GM12874 (cell line): Measurements from ENCODE around the gene P3H2.

Source experiments
- TF ChIP-seq, protein P1 (sequence below): IDR thresholded peaks from 2 replicates; pipeline ENCODE4 v1.5.1; 2011; ENCODE audit warnings: low read depth, mild to moderate bottlenecking, control low read depth, low read length, moderate library complexity; ENCODE audit not compliant: insufficient read depth

P3H2 gene

DNA sequence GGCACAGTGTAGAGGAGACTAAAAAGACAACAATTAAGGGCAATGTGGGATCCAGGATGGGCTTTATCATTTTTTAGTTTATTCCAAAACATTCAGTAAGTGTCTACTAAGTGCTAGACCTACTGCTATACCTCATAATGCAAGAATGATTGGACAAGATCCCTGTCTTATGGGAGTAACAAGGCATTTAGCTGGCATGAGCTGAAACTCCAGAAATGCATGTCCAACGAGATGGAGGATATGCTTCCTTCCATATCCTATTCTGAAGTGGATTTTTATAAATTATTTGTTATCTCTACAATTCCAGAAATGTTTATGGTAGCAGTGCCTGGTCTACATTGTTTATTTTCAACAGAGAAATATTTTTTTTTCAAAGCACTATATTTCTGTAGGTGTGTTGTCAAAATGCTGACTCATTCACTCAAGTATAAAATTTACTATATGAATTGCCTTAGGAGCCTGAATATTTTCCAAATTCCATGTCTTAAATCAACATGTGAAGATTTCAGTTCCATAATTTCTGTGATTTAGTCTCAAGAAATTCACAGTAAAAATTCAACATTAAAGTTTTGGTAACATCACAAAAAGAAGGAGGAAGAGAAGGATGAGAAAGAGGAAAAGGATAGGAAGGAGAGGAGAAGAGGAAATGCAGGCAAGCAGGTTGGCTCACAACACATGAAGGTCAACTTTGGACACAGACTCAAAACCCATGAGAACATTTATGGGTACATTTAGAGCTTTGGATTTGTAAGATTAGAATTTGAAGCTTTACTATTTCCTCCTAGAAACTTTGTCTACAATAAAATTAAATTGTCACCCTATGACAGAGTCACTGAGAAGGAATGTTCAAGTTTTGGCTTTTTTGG is 88.6 kb downstream of the P3H2 start:
- TF ChIP-seq, protein P1, sequence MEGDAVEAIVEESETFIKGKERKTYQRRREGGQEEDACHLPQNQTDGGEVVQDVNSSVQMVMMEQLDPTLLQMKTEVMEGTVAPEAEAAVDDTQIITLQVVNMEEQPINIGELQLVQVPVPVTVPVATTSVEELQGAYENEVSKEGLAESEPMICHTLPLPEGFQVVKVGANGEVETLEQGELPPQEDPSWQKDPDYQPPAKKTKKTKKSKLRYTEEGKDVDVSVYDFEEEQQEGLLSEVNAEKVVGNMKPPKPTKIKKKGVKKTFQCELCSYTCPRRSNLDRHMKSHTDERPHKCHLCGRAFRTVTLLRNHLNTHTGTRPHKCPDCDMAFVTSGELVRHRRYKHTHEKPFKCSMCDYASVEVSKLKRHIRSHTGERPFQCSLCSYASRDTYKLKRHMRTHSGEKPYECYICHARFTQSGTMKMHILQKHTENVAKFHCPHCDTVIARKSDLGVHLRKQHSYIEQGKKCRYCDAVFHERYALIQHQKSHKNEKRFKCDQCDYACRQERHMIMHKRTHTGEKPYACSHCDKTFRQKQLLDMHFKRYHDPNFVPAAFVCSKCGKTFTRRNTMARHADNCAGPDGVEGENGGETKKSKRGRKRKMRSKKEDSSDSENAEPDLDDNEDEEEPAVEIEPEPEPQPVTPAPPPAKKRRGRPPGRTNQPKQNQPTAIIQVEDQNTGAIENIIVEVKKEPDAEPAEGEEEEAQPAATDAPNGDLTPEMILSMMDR = no peak

DNA sequence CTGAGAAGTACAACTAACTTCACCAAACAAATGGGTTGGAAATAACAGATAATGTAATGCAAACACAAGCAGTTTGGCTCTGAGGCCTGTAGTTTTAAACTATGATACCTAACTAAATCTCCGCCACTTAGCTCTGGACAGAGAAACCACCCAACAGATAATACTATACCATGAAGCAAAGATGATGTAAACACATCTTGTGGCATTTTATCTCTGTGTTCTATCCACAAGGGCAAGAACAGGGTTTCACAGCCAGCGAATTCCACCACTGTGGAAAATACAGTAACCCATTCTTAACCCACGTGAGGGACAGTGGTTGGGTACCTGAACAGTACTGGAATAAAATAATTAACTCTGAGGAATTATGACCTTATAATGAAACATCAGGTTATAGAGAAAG is 93.6 kb downstream of the P3H2 start:
- TF ChIP-seq, protein P1 = no peak

DNA sequence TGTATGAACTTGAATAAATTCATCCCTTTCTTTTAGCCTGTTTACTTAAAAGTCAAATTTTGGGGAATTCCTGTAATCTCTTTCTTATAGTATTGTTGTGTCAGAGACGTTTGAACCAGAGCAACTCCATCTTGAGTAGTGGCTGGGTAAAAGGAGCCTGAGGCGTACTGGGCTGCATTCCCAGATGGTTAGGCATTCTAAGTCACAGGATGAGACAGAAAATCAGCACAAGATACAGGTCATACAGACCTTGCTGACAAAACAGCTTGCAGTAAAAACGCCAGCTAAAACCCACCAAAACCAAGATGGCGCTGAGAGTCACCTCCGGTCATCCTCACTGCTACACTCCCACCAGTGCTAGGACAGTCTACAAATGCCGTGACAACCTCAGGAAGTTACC is 94.5 kb downstream of the P3H2 start:
- TF ChIP-seq, protein P1 = no peak

DNA sequence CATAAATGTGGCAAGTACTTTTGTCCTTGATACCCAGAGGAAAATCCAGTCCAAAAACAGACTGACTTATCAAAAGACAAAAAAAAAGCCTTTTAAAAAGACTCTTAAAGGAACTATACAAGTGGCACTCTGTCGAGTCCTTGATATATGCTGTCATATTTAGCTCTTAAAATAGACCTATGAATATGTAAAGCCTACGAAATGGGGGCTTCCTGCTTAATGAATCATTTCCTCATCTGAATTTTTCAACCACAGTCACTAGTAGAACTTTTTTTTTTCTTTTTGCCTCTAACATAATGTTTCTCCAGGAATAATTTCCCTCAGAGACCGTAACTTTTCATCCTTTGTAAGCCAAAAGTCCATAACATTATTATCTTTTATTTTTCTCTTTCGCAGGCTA is 95.8 kb downstream of the P3H2 start:
- TF ChIP-seq, protein P1 = no peak

DNA sequence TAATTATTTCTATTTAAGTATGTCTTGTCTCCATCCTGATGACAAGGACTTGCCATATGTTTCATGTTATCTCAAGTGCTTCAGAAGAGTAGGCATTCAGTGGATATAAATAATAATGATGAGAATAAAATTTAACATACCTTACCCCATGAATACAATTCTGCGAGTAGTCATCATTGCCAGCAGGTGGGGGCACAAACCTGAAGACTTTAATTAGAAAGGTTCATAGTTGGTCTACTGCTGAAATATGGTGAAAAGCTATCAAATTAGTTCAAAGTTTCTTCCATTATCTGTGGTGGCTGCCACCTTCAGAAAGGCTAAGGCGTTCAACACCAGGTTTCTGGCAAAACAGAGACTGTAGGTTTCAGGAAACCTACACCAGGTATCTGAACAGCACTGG is 100.9 kb downstream of the P3H2 start:
- TF ChIP-seq, protein P1 = no peak

DNA sequence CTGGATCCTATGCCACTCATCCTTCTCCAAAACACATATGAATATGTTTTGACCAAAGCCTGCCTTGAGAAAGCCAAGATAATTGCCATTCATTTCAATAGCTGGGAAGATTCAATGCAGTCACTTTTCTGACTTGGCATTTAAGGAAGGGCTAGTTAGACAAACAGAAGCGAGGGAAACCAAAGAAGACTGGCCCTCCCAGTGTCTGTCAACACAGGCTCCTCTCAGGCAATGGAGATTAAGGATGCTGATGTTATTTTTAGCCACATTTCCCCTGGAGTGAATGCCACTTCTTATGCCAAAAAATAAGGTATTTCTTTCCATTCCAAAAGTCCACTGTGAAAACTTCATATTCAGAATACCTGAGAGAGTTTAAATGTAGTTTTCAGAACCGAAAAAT is 101.7 kb downstream of the P3H2 start:
- TF ChIP-seq, protein P1 = no peak

DNA sequence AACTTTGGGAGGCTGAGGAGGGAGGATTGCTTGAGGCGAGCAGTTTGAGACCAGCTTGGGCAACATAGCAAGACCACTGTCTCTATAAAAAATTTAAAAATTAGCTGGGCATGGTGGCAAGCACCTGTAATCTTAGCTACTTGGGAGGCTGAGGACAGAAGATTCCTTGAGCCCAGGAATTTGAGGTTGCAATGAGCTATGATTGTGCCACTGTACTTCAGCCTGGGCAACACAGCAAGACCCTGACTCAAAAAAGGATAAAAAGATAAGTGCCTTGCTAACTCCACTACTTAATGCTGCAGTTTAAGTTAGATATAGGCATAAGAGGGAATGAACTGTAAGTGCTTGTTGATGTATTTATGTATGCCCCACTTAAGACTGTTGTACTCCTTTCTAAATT is 102.2 kb downstream of the P3H2 start:
- TF ChIP-seq, protein P1 = no peak
